Measurements from ENCODE around the gene PSMD1.

DNA sequence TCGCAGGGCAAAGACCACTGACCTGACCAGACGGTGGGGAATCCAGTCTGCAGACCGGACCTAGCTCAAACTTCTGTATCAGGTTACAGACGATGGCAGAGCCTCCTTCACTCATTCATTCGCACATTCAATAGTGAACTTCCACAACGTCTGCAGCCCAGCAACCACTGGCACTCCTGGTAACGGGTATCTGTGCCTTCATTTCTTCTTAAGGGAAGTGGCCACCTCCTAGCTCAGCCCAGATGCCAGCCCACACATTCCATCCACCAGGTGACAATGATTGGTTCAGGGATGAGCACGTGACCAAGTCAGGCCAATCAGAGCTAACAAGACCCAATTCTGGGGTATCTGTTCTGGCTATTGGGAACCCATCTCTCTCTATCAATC is 125.8 kb downstream of the PSMD1 start:
- TF ChIP-seq, protein P1, sequence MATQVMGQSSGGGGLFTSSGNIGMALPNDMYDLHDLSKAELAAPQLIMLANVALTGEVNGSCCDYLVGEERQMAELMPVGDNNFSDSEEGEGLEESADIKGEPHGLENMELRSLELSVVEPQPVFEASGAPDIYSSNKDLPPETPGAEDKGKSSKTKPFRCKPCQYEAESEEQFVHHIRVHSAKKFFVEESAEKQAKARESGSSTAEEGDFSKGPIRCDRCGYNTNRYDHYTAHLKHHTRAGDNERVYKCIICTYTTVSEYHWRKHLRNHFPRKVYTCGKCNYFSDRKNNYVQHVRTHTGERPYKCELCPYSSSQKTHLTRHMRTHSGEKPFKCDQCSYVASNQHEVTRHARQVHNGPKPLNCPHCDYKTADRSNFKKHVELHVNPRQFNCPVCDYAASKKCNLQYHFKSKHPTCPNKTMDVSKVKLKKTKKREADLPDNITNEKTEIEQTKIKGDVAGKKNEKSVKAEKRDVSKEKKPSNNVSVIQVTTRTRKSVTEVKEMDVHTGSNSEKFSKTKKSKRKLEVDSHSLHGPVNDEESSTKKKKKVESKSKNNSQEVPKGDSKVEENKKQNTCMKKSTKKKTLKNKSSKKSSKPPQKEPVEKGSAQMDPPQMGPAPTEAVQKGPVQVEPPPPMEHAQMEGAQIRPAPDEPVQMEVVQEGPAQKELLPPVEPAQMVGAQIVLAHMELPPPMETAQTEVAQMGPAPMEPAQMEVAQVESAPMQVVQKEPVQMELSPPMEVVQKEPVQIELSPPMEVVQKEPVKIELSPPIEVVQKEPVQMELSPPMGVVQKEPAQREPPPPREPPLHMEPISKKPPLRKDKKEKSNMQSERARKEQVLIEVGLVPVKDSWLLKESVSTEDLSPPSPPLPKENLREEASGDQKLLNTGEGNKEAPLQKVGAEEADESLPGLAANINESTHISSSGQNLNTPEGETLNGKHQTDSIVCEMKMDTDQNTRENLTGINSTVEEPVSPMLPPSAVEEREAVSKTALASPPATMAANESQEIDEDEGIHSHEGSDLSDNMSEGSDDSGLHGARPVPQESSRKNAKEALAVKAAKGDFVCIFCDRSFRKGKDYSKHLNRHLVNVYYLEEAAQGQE (IDR thresholded peaks at IDR 0.05; ENCODE audit: unreplicated experiment) = no peak
- TF ChIP-seq POLR2AphosphoS5 (IDR thresholded peaks at IDR 0.05; ENCODE audit: low read depth) (no peak), CREB1 (CRISPR knock-in tag; IDR thresholded peaks at IDR 0.05; ENCODE audit: low read depth) (no peak), EZH2 (IDR thresholded peaks at IDR 0.05; ENCODE audit: low read depth, unreplicated experiment) (no peak)
- TF ChIP-seq, protein P2, sequence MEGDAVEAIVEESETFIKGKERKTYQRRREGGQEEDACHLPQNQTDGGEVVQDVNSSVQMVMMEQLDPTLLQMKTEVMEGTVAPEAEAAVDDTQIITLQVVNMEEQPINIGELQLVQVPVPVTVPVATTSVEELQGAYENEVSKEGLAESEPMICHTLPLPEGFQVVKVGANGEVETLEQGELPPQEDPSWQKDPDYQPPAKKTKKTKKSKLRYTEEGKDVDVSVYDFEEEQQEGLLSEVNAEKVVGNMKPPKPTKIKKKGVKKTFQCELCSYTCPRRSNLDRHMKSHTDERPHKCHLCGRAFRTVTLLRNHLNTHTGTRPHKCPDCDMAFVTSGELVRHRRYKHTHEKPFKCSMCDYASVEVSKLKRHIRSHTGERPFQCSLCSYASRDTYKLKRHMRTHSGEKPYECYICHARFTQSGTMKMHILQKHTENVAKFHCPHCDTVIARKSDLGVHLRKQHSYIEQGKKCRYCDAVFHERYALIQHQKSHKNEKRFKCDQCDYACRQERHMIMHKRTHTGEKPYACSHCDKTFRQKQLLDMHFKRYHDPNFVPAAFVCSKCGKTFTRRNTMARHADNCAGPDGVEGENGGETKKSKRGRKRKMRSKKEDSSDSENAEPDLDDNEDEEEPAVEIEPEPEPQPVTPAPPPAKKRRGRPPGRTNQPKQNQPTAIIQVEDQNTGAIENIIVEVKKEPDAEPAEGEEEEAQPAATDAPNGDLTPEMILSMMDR (conservative IDR thresholded peaks at IDR 0.05; ENCODE audit: low read depth in 2 of 2) = no peak
- TF ChIP-seq, protein P3, sequence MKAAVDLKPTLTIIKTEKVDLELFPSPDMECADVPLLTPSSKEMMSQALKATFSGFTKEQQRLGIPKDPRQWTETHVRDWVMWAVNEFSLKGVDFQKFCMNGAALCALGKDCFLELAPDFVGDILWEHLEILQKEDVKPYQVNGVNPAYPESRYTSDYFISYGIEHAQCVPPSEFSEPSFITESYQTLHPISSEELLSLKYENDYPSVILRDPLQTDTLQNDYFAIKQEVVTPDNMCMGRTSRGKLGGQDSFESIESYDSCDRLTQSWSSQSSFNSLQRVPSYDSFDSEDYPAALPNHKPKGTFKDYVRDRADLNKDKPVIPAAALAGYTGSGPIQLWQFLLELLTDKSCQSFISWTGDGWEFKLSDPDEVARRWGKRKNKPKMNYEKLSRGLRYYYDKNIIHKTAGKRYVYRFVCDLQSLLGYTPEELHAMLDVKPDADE (IDR thresholded peaks at IDR 0.05) = no peak

Measured in GM23338 (cell line).